HL-60 (cell line): Measurements from ENCODE around the gene SLC35E4.
A peak's percentile ranks its signal among the peaks of the same experiment; 100 is the strongest.

Experiments used
- CTCF ChIP-seq: IDR thresholded peaks from one replicate; pipeline ENCODE4 v1.5.1; 2011; ENCODE audit warnings: low read length, control low read depth, inconsistent platforms; ENCODE audit not compliant: insufficient read depth
- POLR2AphosphoS5 ChIP-seq: IDR thresholded peaks from 2 replicates; pipeline ENCODE4 v1.6.1; 2012; ENCODE audit warnings: low read depth

DNA sequence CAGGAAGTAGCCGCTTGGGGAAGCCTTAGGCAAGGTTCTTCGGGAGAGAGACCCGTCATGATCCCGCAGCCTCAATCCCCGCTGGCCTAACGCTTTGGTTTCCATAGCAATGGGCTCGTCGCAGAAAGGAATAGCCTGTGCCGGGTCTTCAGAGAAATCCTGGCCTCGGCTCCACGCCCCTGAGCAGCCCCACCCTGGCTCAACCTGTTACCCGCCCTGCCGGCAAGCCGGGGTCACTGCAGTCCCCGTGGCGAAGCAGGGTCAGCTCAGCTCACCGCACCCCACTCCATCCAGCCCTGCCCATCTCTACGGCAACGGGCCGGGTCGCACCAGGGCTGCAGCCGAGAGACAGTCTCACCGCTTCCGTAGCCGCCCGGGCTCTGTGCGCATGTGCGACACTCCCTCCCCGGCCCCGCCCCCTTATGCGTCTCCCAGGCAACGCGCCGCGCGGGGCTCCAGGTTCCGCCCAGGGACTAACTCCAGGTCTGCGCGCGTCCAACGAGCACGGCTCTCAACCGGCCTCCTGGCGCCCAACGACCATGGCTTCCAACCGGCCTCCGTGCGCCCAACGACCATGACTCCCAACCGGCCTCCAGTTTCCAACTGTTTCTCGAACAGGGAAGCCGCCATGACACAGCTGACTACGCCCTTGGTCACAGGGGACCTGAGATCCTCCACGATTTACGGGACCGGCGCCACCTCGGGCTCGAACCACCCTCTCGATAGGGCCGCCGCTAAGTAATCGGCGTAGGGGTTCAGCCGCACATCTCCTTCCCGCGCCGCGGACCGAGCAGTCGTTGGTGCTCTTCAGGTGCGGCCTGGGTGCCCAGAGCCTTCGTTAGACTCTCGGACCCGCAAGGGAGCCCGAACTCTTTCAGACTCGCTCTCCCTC, 32.2 kb downstream of the SLC35E4 start, which contains the start of gene DUSP18:
- peak; percentile 22; the same call in 1 of the 2 replicates for TF ChIP-seq POLR2AphosphoS5
- TF ChIP-seq CTCF, result no peak
